Inflammatory macrophage treated with lipopolysaccharide for 1 hour (primary cell): ENCODE data around the gene COMP.

Experiments used
- DNase-seq, 2 donors: peaks; one replicate each; pipeline ENCODE4 v3.0.0-alpha.2; 2020 to 2022

Gene COMP

GRCh38 chr19:18782559-18783225 lies 8.4 kb downstream of the COMP start:
- no peak for DNase-seq

- no peak for DNase-seq
Measured at GRCh38 chr19:18781885-18782527, 9.1 kb downstream of the COMP start.

- no peak for DNase-seq
Measured at GRCh38 chr19:18781047-18781600, 10.0 kb downstream of the COMP start.

GRCh38 chr19:18780631-18781030 lies 10.5 kb downstream of the COMP start:
- no peak for DNase-seq

- no peak for DNase-seq
Measured at GRCh38 chr19:18780081-18780480, 11.0 kb downstream of the COMP start.

- DNase-seq = no peak
Measured at GRCh38 chr19:18778826-18779495, 12.1 kb downstream of the COMP start.

- no peak for DNase-seq
Measured at GRCh38 chr19:18778076-18778389, 13.1 kb downstream of the COMP start.

- no peak for DNase-seq
Measured at GRCh38 chr19:18777301-18778075, 13.6 kb downstream of the COMP start.

GRCh38 chr19:18776736-18777135 lies 14.4 kb downstream of the COMP start:
- no peak for DNase-seq

GRCh38 chr19:18776288-18776594 lies 14.9 kb downstream of the COMP start:
- DNase-seq = no peak

- DNase-seq = no peak
Measured at GRCh38 chr19:18775586-18776287, 15.4 kb downstream of the COMP start.

- no peak for DNase-seq
Measured at GRCh38 chr19:18774782-18775444, 16.2 kb downstream of the COMP start.

GRCh38 chr19:18774107-18774506 lies 17.0 kb downstream of the COMP start:
- DNase-seq = no peak

GRCh38 chr19:18773682-18774081 lies 17.4 kb downstream of the COMP start:
- no peak for DNase-seq

GRCh38 chr19:18772620-18773587 lies 18.2 kb downstream of the COMP start:
- DNase-seq = no peak

GRCh38 chr19:18771328-18772242 lies 19.5 kb downstream of the COMP start:
- no peak for DNase-seq

- no peak for DNase-seq
Measured at GRCh38 chr19:18770663-18771327, 20.3 kb downstream of the COMP start.

- no peak for DNase-seq
Measured at GRCh38 chr19:18769989-18770528, 21.0 kb downstream of the COMP start.
